CD1c-positive myeloid dendritic cell (primary cell): ENCODE results near the gene C14orf119.

ENCODE experiments used
- DNase-seq: peaks from one replicate; pipeline ENCODE4 v3.0.0-alpha.2; 2016; ENCODE audit errors: extremely low spot score

Gene C14orf119

DNA sequence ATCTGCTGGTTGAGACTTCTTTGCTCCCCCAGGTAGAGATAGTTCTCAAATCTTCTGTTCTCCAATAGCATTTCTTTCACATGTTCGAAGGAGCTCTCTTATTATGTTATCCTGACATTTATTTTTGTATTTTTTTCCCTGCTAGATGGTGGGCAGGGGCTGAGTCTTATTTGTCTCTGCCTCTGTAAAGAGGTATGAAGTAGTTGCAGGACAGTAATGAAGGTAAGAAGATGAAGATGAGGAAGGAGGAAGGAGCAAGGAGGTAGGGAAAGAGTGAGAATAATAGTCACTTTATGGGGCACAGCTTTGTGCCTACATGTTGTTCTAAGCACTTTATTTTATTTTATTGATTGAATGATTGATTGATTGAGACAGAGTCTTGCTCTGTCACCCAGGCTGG lies 14.5 kb downstream of the C14orf119 start:
- DNase-seq: no peak

GRCh38 chr14:23110579-23111365 lies 15.5 kb downstream of the C14orf119 start:
- no peak for DNase-seq

- peak; percentile 26 for DNase-seq
Measured at GRCh38 chr14:23112359-23113178, 17.3 kb downstream of the C14orf119 start.

DNA sequence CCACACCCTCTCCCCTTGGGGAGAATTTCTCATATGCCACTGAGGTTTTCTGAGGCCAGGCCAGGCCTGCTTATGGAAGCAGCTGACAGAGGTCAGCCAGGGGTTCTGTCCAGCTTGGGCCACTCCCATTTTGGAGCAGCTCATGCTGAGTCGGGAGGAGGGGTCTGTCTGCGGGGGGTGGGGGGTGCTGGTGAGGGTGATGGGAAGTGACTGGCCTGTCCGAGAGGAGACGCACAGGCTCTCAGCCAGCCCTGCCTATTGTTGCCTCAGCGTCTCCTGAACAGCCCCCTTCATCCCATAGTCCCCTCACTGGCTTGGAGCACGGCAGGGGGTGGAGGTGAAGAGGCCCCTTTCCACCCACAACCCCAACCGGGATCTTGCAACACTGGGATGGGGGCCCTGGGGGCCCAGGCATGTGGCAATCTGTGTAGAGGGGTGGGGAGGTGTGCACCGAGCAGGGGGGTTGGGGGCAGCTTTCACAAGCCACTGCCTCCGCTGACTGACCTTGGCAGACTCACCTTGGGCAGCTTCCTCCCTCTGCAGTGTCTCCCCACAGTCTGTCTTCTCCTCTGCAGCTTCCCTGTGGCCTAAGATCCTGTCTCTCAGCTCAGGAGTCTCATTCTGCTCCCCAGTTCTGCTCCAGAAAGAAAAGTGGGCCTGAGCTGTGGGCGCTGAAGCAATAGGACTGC lies 18.3 kb downstream of the C14orf119 start:
- DNase-seq: peak; percentile 14

GRCh38 chr14:23114120-23114458 lies 18.8 kb downstream of the C14orf119 start:
- DNase-seq: no peak

GRCh38 chr14:23114669-23115038 lies 19.3 kb downstream of the C14orf119 start:
- no peak for DNase-seq

DNA sequence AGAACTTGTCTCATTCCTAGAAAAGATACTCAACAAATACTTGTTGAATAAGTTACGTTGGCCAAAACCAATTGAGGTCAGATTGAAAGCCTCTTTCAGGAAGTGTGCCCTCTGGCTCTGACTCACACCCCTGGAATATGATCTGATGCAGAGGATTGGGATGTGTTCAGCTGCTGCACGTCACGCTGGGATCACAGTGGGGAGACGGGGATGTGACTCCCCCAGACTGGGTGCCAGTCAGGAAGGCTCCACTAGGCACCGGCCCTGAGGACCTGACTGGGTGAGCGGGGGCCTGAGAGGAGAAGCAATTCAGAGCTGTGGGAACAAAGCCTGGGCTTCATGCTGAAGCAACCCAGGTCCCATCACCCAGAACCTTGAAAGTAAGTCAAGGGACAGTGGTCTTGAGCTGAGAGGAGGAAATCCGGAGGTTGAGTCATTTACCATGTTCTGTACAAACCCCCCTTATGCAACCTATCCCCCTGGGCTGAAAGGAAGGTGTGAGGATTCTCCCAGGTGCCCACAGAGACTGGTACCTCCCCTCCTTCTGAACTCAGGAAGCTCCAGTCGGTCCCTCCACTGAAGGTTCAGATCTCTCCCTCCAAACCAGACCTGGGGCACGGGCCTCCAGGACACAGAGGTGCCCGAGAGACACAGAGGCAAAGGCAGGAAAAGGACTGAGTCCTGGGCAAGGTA lies 19.9 kb downstream of the C14orf119 start:
- DNase-seq: peak; percentile 87

DNA sequence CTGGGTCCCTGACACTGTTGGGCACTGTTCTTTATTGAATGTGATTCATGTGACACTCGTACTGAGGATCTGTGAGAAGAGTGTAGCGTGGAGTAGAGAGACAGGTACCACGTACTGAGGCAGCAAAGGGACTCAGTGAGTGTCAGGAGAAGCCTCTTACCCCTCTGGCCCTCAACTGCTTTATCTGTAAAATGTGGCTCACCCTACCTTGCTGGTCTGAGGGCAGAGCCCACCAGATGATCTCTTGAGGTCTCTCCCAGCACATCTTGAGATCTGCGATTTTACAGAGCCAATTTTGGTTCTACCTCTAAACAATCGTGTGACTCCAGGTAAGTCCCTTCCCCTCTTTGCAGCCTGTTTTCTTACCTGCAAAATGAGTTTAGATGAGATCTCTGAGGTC lies 20.6 kb downstream of the C14orf119 start:
- no peak for DNase-seq

- no peak for DNase-seq
Measured at GRCh38 chr14:23117371-23118020, 22.2 kb downstream of the C14orf119 start.

GRCh38 chr14:23118506-23119362 lies 23.4 kb downstream of the C14orf119 start, which contains the start of gene CEBPE:
Gene CEBPE, minus strand, starts transcription at chr14:23119255. Its CDS starts 164 bp downstream, at chr14:23119091.
- peak; percentile 59 for DNase-seq

- DNase-seq: peak; percentile 69
Measured at GRCh38 chr14:23119363-23120327, 24.3 kb downstream of the C14orf119 start.

DNA sequence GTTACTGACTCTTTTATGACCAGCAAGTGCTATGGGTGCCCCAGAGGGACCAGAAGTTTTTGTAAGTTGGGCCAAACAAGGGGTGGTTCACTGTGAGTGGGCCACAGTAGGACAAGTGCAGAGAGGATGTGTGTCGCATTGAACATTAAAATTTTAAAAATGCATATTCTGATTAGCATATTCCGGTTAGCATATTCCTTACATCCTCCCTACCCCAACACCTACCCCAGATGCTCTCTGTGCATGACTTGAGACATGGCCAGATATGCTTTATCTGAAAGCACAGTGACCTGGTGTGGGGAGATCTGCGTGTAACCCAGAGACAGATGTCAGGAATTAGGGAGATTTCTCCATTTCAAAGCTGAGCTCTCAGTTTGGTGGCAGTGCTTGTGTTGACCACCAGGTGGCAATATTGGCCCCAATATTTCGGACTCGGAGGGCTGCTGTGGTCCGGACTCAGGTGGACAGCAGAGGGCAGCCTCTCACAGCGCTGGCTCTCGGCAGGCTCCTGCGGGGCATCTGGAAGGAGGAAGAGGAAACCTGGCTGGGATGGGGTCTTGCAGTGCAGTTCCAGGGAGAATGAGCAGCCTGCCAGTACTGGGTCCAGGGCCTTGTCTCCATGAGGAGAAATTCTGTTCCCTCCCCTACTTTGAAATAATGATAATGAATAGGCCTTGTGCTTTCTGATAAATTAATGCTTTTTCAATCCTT lies 25.4 kb downstream of the C14orf119 start:
- peak; percentile 95 for DNase-seq

- DNase-seq: peak; percentile 42
Measured at GRCh38 chr14:23121361-23121771, 26.1 kb downstream of the C14orf119 start.

DNA sequence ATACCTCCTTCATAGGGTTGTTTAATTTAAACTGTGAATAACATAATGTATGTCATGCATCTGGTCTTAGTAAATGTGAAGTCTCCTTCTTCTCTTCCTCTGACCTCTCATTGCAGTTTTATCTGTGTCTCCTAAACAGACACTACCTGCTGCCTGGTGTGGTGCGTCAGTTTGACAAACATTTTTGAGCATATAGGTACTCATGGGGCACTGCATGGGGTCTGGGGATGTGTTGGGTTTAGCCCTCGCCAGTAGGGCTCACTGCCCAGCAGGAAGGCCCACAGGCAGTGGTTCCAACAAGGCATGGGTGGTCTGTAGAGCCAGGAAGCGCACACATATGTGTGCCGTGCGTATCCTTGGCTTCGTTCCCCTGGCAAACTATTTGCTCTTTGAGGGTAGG lies 26.8 kb downstream of the C14orf119 start:
- no peak for DNase-seq

- DNase-seq: no peak
Measured at GRCh38 chr14:23123419-23123818, 28.1 kb downstream of the C14orf119 start.

GRCh38 chr14:23124337-23124954 lies 29.1 kb downstream of the C14orf119 start:
- no peak for DNase-seq

GRCh38 chr14:23125011-23125410 lies 29.7 kb downstream of the C14orf119 start:
- no peak for DNase-seq

GRCh38 chr14:23125933-23126524 lies 30.7 kb downstream of the C14orf119 start:
- DNase-seq: no peak
